Caco-2 (cell line): Measurements from ENCODE around the gene GPAT3. TPM values are rescaled to one million over a fixed set of nuclear protein-coding genes. Genes with fewer than 3 reads are reported as not detected.
"Not testable (repeated sequence)": the region's sequence is repeated elsewhere in the genome, so short reads cannot be mapped to it uniquely, and the experiment has no call there.

ENCODE experiments used
- BruUV-seq: library from RNA; stranded (reverse); fragments of 400-500 nt; replicated peaks from 2 replicates; lab custom pipeline; 2021; lab: Mats Ljungman, UMichigan
- CTCF ChIA-PET: fragments of 300-600 bp; sonication (Branson Sonifier 250); formaldehyde crosslinking; loops from one replicate; lab custom pipeline; 2022; ENCODE audit warnings: antibody characterized with exemption; lab: Charles Lee
- POLR2A ChIA-PET: fragments of 300-600 bp; sonication (Branson Sonifier 250); formaldehyde crosslinking; loops from one replicate; lab custom pipeline; 2022; ENCODE audit warnings: antibody characterized with exemption; lab: Charles Lee
- DNase-seq, 2 experiments: peaks; one replicate each; pipeline versions ENCODE4 v3.0.0 to v3.0.0-alpha.2; 2020 to 2022
- H3K27me3 ChIP-seq: replicated peaks from 2 replicates; pipeline ENCODE4 v1.6.0; 2011; ENCODE audit warnings: low read length; ENCODE audit not compliant: control insufficient read depth, insufficient read depth
- H3K36me3 ChIP-seq: 2 replicates; pipeline ENCODE4 v1.5.1; 2011; ENCODE audit warnings: low read length; ENCODE audit not compliant: control insufficient read depth, insufficient read depth
- H3K4me1 ChIP-seq: fragments of 250-450 bp; sonication (Bioruptor Pico); 2 replicates; pipeline ENCODE4 v1.5.1; 2020; ENCODE audit warnings: mild to moderate bottlenecking
- H3K4me3 ChIP-seq: 2 replicates; pipeline ENCODE4 v1.5.1; 2011; ENCODE audit warnings: low read depth, mild to moderate bottlenecking, control low read depth, low read length
- H3K9me3 ChIP-seq: fragments of 250-450 bp; sonication (Bioruptor Pico); 2 replicates; pipeline ENCODE4 v1.5.1; 2020; ENCODE audit warnings: mild to moderate bottlenecking, moderate library complexity
- H3K27ac Mint-ChIP-seq: one replicate; pipeline ENCODE4 v1.8.0; 2022; ENCODE audit warnings: mixed read lengths; ENCODE audit not compliant: unreplicated experiment
- H3K27me3 Mint-ChIP-seq: one replicate; pipeline ENCODE4 v1.8.0; 2022; ENCODE audit warnings: mixed read lengths; ENCODE audit not compliant: insufficient read depth, unreplicated experiment
- H3K36me3 Mint-ChIP-seq: one replicate; pipeline ENCODE4 v1.8.0; 2022; ENCODE audit warnings: mild to moderate bottlenecking, mixed read lengths; ENCODE audit not compliant: insufficient read depth, unreplicated experiment
- H3K4me1 Mint-ChIP-seq: one replicate; pipeline ENCODE4 v1.8.0; 2022; ENCODE audit warnings: low read depth, mixed read lengths; ENCODE audit not compliant: unreplicated experiment
- H3K4me3 Mint-ChIP-seq: one replicate; pipeline ENCODE4 v1.8.0; 2022; ENCODE audit warnings: mild to moderate bottlenecking, moderate library complexity, mixed read lengths; ENCODE audit not compliant: unreplicated experiment
- H3K9me3 Mint-ChIP-seq: one replicate; pipeline ENCODE4 v1.8.0; 2022; ENCODE audit warnings: mixed read lengths; ENCODE audit not compliant: unreplicated experiment
- CTCF ChIP-seq, 2 experiments: fragments of 200-600 bp in 1 of 2; IDR thresholded peaks; 1 replicate in 1 of 2; 2 replicates in 1 of 2; pipeline versions ENCODE4 v1.5.1 to v1.8.0; 2011 to 2022; ENCODE audit warnings: antibody characterized with exemption in 1 of 2, control low read depth in 1 of 2, inconsistent platforms in 1 of 2, low read depth in 1 of 2, low read length in 1 of 2, mild to moderate bottlenecking in 1 of 2, moderate library complexity in 1 of 2; ENCODE audit not compliant: insufficient read depth in 1 of 2, severe bottlenecking in 1 of 2, unreplicated experiment in 1 of 2
- intact Hi-C: fragments of 100-400 bp; cut with micrococcal nuclease; formaldehyde crosslinking; loops from one replicate; pipeline ENCODE4 v1.10.0; 2022; ENCODE audit not compliant: unreplicated experiment
- total RNA-seq: library from RNA; stranded (reverse); gene quantifications from 2 replicates; pipeline ENCODE4 v1.2.3, GENCODE V29; 2022

Gene GPAT3
- total RNA-seq, 1 experiment from 2014 or later: 4.6 TPM

- no peaks in the 10 kb centered on the region for H3K36me3 Mint-ChIP-seq
- Histone ChIP-seq H3K27me3 (no peaks in the 10 kb centered on the region), H3K4me3 (no peak overlapping the region), H3K36me3 (no peaks in the 10 kb centered on the region), H3K9me3 (no peaks in the 10 kb centered on the region), H3K4me1 (no peaks in the 10 kb centered on the region)
- BruUV-seq: no TSS peak
- no peaks in the 10 kb centered on the region for H3K4me1 Mint-ChIP-seq
- H3K27ac Mint-ChIP-seq: no peak overlapping the region
- DNase-seq: no peak
- ChIA-PET POLR2A (no interaction called here), CTCF (no interaction called here)
- H3K4me3 Mint-ChIP-seq: no peak overlapping the region
- no peaks in the 10 kb centered on the region for H3K27me3 Mint-ChIP-seq
- intact Hi-C loops: no loop called here
- TF ChIP-seq CTCF (IDR thresholded peaks at IDR 0.05; ENCODE audit: insufficient read depth in 1 of 2, low read depth in 1 of 2, low read length in 1 of 2, severe bottlenecking in 1 of 2, unreplicated experiment in 1 of 2): no peak
- no peaks in the 10 kb centered on the region for H3K9me3 Mint-ChIP-seq
These were observed 37.7 kb upstream of the GPAT3 start for GRCh38 chr4:83498187-83498586.

DNA sequence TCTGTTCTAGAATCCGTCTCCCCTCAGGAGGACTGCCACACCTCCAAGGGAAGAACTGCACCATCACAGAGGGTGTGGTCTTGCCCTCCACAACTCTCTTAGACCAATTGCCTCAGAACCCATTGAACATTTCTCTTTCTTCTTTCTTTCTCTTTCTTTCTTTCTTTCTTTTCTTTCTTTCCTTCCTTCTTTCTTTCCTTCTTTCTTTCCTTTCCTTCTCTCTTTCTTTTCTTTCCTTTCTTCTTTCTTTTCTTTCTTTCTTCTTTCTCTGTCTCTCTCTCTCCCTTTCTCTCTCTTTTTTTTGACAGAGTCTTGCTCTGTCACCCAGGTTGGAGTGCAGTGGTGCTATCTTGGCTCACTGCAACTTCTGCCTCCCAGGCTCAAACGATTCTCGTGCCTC lies 34.2 kb upstream of the GPAT3 start:
- H3K4me3 ChIP-seq, H3K36me3 Mint-ChIP-seq, BruUV-seq, DNase-seq, H3K36me3 ChIP-seq, H3K9me3 ChIP-seq, H3K4me1 Mint-ChIP-seq, H3K27ac Mint-ChIP-seq, H3K27me3 Mint-ChIP-seq, CTCF ChIA-PET, H3K27me3 ChIP-seq, H3K4me3 Mint-ChIP-seq, intact Hi-C loops, POLR2A ChIA-PET, H3K9me3 Mint-ChIP-seq, H3K4me1 ChIP-seq: not testable (repeated sequence)

- Histone ChIP-seq H3K4me3 (no peak overlapping the region), H3K36me3 (no peaks in the 10 kb centered on the region), H3K4me1 (no peaks in the 10 kb centered on the region), H3K27me3 (no peaks in the 10 kb centered on the region), H3K9me3 (no peaks in the 10 kb centered on the region)
- no peaks in the 10 kb centered on the region for H3K27me3 Mint-ChIP-seq
- H3K27ac Mint-ChIP-seq: no peak overlapping the region
- POLR2A ChIA-PET: no interaction called here
- H3K36me3 Mint-ChIP-seq: no peaks in the 10 kb centered on the region
- H3K9me3 Mint-ChIP-seq: no peaks in the 10 kb centered on the region
- BruUV-seq: no TSS peak
- H3K4me1 Mint-ChIP-seq: no peaks in the 10 kb centered on the region
- CTCF ChIA-PET: no interaction called here
- intact Hi-C loops: no loop called here
- no peak for TF ChIP-seq CTCF (IDR thresholded peaks at IDR 0.05; ENCODE audit: insufficient read depth in 1 of 2, low read depth in 1 of 2, low read length in 1 of 2, severe bottlenecking in 1 of 2, unreplicated experiment in 1 of 2)
- no peak for DNase-seq
- H3K4me3 Mint-ChIP-seq: no peak overlapping the region
These were observed 31.9 kb upstream of the GPAT3 start for GRCh38 chr4:83503974-83504373.

- BruUV-seq: no TSS peak
- H3K27me3 Mint-ChIP-seq: no peaks in the 10 kb centered on the region
- POLR2A ChIA-PET: no interaction called here
- no peaks in the 10 kb centered on the region for H3K36me3 Mint-ChIP-seq
- no peaks in the 10 kb centered on the region for H3K4me1 Mint-ChIP-seq
- CTCF ChIA-PET: no interaction called here
- no peaks in the 10 kb centered on the region for H3K9me3 Mint-ChIP-seq
- Histone ChIP-seq H3K4me3 (no peak overlapping the region), H3K27me3 (no peaks in the 10 kb centered on the region), H3K36me3 (no peaks in the 10 kb centered on the region), H3K9me3 (no peaks in the 10 kb centered on the region), H3K4me1 (no peaks in the 10 kb centered on the region)
- H3K4me3 Mint-ChIP-seq: no peak overlapping the region
- H3K27ac Mint-ChIP-seq: no peak overlapping the region
- no peak for TF ChIP-seq CTCF (IDR thresholded peaks at IDR 0.05; ENCODE audit: insufficient read depth in 1 of 2, low read depth in 1 of 2, low read length in 1 of 2, severe bottlenecking in 1 of 2, unreplicated experiment in 1 of 2)
- intact Hi-C loops: no loop called here
- DNase-seq: no peak
These were observed 31.4 kb upstream of the GPAT3 start for GRCh38 chr4:83504503-83504902.
